Activated T-cell treated with anti-CD3 and anti-CD28 coated beads for 48 hours (primary cell): ENCODE measurements around the gene IP6K3.

Source experiments
- DNase-seq: peaks from one replicate; pipeline ENCODE4 v3.0.0-alpha.2; 2020; ENCODE audit warnings: low read depth

The IP6K3 gene

DNA sequence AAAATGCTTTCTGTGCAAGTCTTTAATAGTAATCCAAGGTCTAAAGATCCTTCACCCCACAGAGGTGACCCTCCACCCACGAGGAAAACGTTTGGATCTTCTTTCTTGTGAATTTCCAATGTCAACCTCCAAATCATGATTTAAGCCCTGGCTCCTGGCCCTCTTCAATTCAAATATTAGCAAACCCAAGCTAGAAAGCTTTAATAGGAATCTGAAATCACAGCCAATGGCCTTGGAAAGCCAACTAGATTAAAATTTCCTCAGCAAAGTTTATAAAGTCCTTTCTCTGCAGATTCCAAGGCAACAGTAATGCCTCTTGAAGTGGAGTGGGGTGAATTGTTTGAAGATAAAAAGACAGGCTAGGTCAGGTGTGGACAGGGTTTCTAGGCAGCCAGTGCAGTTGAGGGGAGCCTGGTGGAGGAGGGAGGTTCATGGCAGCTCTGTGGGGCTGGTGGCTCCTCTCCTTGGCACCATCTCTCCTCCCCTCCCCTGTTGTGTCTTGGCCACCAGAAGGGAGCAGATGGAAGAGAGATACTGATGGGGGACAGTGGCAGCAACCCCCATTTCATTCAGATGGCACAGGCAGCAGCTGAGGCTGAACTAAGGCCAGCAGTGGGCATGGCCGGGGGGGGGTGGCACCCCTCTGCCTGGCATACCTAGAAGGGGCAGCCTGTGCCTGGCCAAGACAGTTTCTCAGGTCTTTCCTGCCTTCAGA is 23.2 kb downstream of the IP6K3 start:
- DNase-seq = no peak

DNA sequence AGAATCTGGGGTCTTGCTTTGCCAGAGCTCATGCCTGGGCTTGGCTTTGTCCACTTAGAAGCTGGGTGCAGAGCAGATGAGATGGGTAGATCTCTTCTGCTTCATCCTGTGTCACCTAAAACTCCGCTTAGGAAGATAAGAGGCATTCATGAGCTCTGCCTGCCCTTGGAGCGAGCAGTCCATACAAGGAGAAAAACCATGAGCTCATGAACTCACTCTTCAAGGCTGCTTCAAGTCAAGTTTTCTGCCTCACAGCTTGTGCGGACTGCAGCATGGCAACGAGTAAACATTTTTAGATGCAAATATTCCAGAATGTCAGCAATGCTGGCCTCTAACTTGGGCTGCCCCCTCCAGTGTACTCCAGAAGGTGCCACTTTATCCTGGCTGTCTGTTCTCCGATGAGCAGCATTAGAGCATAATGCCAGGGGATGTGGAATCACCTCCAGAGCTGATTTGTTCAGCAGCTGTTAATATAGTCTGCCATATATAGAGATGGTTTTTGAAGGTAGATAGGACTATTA is 24.5 kb downstream of the IP6K3 start:
- no peak for DNase-seq

DNA sequence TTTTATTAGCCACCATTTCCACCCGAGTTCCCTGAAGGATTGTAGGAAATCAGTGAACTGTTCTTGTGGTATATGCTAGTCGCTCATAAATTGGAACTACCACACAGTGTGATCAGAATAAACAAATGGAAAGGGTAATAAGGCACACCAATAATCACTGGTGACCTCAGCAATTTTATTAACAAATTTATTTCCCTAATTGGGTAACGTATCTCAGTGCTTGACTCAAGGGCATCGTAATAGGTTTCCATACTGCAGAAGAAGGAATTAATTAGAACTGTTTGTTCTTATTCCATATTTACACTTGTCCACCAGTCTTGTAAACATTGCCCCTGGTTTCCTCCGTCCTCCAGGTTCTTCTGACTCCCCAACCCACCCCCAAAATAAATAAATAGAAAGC is 25.2 kb downstream of the IP6K3 start:
- DNase-seq = no peak

DNA sequence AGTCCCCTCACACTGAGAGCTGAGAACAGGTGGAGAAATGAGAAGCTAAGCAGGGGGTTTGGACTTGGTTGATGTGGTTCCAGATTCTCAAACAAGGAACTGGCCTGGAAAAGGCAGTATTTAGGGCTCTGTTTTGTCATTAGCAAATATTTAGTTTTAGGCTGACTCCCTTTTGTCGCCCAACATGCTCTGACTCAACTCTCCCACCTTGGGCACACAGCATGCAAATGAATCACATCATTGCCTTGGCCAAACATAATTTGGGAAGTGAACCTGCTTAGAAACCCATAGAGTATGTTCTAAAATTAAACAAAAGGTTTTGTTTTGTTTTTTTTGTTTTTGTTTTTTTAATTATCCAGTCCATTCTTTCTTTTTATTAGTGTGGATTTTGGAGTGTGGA is 25.7 kb downstream of the IP6K3 start:
- DNase-seq = no peak

DNA sequence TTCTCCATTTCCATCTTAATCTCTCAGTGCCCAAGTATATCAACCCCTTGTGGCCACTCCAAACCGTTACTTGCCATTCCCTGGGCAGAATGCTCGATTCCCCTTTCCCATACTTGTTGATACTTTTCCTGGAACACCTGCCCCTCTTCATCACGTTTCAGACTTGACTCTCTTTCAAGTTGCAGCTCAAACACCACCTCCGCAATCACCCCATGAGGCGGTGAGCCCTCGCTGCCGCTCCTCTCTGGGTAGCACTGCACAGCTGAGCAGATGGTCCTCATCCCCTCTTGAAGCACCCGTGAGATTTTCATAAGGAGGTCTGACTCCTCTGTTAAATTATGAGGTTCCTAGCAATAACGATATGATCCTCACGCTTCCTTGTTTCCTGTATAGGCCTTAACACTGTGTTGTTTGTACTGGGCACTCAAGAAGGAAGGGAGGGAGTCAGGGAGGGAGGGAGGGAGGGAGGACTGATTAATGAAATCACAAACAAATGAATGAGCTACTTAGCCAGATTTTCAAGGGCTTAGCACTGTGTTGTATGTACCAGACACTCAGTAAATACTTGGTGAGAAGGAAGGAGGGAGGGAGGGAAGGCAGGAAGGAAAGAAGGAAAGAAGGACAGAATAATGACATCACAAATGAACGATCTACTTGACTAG is 27.2 kb downstream of the IP6K3 start:
- DNase-seq = no peak

DNA sequence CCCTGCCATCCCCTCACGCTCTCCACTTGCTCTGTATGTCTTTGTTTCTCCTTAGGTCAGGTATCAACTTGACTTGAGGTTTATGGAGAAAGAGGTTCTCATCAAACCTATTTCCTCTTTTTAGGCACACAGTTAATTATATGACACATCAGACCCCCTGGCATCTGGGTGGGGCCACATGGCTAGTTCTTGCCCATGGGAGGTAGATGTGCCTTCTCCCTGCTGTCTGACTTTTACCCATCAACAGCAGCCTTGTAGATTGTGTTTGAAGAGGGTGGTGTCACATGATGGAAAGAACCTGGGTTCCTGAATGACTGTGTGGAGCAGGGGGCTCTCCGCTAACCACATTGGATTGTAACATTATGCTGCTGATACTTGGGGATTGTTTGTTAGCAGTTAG is 28.0 kb downstream of the IP6K3 start:
- no peak for DNase-seq

DNA sequence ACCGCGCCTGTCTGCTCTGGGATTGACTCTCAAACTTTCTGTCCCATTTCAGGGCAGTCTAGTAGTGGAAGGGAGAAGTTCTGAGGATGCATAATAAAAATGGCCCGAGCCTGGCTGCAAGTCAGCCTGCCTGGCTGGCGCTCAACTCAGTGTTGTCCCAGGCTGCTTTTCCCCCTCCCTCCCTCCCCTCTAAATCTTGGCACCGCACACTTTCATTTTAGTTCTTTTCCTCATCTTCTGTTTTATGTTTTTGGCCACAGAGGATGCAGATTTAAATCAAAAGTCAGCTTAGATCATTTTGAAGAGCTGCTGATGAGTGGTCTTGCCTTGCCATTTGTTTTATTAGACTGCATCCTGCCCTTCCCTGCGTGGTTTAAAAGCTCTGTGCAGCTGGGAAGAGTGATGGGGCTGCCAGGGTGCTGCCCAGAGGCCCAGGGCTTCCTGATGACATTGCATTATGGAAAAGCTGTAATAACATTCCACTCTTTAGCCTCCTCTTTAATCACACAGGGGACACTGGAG is 28.7 kb downstream of the IP6K3 start:
- DNase-seq = no peak

DNA sequence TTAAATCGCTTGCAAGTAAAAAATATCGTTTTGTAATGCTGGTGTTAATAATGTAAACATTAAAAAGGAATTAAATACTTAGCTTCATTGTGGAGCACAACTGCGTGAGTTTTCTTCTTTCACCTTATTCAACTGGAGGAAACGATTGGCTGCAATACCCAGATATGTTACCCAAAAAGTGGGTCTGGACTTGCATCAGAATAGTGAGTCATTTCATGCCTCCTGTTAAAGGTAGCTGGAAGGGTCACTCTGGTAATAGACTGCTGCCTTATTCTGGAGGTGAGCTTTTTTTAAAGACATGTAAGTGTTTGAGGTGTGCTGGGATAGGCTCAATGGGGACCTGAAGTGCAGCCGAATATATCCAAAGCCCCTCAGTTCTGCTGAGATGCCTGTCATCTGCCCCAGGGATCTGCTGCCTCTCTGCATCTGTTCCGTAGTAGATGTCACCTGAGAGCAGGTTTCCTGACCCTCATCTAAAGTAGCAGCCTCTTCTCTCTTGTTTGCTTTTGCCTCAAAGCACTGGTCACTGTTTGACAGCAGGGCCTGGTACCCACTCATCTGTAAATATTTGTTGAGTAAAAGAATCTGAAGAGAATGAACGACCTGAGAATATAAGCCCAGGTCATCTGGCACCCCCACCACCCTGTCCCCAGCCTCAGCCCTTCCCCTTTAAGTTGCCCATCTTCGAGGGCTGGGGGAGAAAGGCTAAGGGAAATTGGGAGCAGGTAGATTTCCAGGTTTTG is 29.6 kb downstream of the IP6K3 start:
- no peak for DNase-seq

DNA sequence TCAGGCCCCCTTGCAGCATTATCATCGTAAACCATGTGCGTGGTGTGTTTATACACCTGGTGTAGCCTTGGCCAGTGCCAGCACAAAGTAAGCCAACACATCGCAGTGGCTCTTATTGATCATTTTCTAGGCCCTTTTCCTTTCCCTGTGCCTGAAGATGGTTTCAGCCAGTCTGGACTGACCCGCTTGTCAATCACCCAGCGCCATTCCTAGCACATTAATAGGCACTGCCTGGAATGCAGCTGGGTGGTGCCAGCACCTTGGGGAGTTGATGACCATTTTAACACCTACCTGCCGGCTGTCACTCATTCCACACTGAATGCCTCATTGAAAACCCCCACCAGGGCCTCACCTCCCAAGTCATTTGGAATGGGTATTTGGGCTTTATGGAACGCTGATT is 30.3 kb downstream of the IP6K3 start:
- DNase-seq = no peak

DNA sequence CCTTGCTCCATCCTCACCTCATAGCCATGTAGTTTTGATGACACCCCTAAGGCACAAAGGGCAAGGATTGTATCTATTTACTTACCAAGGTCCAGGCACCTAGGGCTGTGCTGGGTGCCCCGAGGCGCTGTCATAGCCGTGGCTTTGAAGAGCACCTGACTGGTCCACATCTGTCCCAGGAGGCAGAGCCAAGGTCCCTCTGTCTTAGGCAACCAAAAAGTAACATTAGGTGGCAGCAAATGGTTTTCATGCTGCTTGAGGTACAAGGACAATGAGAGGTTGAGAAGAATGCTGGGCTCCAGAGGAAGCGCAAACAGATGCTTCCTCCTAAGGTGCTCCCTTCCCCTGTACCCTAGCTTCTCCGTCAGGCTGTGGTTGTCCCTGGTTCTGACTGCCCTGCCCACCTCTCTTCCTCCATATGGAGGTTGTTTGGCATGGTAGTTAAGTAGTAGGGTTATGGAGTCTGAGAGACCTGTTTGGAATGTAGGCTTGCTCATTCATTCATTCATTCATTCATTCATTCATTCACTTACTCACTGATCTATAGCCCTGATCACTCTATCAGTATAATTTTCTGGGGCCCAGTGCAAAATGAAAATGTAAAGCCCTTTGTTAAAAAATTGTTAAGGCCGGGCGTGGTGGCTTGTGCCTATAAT is 32.2 kb downstream of the IP6K3 start:
- DNase-seq = no peak

DNA sequence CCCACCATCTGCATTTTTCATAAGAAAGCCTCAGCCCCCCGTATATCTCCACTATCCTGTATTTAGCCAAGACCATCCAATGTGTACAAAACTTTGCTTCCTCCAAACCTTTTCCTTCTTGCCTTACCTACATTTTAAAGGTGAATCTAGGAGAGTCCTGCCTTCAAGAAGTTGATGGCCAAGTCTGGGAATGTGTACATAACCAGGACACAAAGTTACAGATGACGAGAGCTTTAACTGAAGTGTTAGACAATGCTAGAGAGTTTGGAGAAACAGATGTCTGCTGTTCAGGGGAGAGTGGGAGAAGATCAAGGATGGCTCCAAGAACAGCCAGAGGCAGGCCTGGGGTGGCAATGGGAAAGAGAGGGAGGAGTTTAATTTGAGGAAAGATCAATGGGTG is 32.9 kb downstream of the IP6K3 start:
- no peak for DNase-seq

DNA sequence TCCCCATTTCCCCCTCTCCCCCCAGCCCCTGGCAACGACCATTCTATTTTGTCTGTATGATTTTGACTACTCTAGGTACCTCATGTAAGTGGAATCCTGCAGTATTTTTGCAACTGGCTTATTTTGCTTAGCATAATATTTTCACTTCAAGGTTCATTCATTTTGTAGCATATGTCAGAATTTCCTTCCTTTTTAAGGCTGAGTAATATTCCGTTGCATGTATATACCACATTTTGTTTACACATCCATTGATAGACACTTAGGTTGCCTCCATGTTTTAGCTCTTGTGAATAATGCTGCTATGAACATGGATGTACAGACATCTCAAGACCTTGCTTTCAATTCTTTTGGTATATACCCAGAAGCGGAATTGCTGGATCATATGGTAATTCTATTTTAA is 33.8 kb downstream of the IP6K3 start:
- DNase-seq = no peak

DNA sequence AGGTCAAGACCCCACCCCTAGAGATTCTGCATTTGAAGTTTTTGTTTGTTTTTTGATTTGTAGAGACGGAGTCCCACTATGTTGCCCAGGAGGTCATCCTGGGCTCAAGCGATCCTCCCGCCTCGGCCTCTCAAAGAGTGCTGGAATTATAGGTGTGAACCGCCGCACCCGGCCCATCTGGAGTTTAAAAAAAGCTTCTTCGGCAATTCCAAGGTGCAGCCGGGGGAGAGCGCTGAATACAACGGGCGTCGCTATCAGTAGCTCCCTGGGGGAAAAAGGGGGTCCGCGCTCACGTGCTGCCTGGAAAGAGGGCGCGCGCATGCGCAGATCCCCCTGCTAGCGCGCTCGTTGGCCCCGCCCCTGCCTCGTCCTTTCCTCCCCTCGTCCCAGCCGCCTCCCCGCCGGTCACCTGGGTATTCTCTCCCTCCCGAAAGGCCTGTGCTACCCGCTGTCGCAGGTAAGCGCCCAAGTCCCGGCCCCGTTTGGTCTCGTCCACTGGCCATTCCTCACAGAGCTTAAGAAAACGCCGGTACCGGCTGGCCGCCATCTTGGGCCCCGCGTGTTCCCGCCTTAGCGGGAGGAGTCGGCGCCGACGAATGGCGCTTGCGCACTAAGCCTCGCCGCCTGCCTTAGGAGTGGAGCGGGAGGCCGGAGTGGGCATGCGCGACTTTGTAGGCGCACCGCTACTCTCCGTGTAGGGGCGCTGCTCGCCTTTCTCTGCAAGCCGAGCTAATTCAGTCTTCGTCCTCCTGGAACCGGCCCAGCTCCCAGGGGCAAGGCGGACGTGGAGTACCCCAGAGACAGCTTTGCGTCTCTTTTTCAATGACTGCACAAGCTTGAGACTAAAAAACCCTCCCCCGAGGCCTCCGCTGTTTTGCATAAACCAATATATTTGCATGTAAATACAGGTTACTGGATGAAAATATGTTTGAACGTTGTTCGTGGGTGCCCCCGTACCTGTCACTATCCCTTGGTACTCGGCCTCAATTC is 35.3 kb downstream of the IP6K3 start, which contains the start of gene UQCC2:
Gene UQCC2, minus strand, starts transcription at position 561 of the 990 bp plus-strand sequence. Its CDS starts 14 bp downstream, at position 547.
- DNase-seq = peak; percentile 96

DNA sequence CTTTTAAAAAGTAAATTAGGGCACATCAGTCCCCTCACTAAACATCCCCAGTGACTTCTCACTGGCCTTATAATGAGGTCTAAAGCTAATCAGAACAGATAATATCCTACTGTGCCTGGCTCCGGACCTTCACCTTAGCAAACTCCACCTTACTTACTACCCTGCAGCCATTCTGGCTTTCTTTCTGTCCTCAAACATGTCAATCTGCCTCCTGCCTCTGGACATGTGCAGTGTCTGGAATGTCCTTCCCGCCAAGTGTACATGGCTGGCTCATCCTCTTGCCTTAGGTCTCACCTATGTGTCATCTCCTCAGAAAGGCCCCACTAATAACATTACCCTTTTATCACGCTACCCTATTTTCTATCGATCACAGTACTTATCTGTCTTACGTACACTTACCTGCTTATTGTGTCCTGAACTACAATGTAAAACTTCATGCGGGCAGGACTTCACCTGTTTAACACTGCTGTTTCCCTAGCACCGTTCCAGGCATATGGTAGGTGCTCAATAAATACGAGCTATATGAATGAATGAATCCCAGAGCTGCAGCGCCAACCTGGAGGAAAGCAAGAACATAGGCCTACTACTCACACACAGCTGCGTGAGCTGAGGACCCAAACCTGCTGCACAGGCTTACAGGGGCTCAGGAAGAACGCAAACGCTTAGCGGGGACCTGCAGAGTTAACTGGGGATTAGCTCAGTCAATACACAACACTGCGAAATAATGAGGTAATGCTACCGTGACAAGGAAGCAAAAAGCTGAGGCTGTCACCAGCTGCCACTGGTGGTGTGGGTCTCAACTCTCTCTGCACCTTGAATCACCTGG is 36.2 kb downstream of the IP6K3 start:
- no peak for DNase-seq

DNA sequence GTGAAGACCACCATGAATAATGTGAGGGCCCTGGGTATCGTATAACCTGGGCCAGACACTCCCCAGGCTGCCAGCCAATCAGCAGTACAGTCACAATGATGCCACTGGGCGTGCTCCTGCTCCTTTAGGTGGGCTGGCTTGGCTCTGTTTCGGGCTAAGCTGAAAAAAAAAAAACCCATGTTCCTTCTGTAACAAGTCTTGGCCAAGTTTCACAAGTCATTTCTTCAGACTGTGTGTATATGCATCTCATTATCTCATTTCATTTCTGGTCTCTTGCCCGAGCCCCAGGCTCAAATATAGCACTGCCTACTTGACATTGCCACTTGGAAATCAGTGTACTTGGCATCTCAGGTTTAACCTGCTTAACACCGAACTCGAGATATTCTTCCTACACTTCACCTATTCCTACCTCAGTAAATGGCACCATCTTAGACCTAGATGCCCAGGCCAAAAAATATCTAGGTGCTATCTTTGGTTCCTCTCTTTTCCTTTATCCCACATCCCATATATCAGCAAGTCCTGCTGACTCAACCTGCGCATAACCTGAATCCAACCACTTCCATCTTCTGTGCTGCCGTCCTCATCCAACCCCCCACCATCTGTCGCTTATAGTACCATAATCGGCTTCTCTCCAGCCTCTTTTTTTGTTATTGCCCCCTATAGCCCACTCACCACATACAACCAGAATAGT is 37.0 kb downstream of the IP6K3 start:
- no peak for DNase-seq

DNA sequence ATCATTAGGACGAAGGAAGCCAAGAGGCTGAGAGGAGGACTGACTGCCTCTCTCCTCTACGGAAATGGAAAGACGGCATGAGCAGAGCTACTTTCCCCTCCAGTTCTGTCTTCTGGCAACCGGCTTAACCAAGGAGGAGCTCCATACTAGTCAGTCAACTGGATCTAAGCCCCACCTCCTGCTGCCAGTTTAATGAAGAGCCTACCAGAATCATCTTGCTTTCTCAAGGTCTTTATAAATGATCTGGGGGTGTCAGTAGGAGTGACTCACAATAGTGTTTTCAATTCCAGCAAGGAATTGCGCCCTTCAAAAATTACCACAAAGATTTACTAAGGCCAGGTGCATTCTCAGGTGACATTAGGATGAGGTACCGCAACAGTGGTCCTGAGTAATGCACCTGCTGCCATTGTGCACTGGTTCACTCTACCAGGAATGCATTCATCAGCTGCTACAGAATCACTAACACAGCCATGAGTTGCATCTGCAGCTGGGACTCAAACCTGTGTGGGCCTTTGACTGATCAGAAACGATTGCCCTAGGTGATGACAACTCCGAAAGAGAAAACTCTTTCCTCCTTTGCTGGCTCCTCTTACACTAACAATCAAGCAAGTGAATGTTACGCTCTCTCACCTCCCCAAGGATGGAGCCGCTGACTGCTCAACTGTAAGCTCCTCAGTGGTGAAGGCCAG is 38.0 kb downstream of the IP6K3 start:
- no peak for DNase-seq

DNA sequence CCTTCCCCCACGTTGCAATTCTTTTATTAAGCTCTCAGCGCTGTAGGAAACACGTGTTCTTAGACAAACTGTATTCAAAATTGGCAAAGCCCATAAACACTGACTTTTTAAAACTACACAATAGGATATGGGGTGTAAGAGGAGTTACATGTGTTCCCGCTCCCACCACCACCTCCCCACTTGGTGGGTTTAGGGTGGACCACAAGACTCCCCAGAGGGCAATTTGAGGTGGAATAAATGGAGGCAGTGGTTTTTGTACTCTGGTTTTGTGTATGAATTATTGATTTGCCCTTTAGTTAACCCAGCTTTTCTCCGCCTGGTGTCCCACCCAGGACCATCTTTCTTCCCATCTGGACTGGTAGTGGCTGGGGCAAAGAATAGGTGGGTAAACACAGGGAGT is 38.9 kb downstream of the IP6K3 start:
- DNase-seq = no peak

DNA sequence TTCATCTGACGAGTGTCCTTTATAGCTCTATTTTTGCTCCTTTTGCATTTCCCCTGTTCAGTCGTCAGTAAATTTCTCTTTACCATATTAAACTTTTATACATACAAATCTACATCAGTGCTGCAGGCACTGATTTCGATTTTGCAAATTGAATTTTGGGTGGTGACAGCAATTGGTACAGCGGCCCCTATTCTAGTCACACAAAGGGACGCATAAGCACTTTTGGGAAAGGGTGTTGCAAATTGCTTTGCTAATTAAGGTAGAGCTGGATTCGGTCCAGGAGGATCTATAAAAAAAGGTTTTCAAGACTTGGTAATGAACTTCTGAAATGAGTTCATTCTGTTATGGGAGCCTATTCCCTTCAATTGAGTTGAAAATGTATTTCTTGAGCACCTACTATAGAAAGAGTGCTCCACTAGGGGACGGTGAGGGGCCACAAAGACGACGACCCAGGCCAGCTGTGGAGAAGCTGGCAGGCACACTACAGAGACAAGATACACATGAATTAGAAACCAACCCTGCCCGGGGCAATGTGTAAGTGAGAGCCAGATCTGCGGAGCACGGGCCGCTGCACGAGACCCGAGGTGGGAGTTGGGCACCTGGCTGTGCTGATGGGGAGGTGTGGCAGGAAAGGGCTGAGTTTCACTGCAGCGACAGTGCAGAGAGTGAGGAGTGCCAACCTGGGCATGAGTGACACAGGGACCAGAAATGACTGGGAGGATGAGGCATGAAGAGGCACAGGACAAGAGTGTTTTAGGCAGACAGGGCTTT is 40.6 kb downstream of the IP6K3 start:
- DNase-seq = no peak
